Liver (tissue), 9 donors: ENCODE results near the gene EPB41L2. TPM values are rescaled to one million over a fixed set of nuclear protein-coding genes. Genes with fewer than 3 reads are reported as not detected.

Experiments
- DNase-seq: peaks from one replicate; pipeline ENCODE4 v3.0.0-alpha.2; 2017; ENCODE audit warnings: low spot score
- H3K27ac ChIP-seq, 2 donors: one replicate each; pipeline ENCODE4 v1.7.0; 2013; ENCODE audit warnings: inconsistent platforms in 2 of 2, low read length in 2 of 2, control low read depth in 1 of 2, low read depth in 1 of 2, mild to moderate bottlenecking in 1 of 2
- H3K27me3 ChIP-seq, 4 donors: one replicate each; pipeline versions ENCODE4 v1.6.1 to v1.7.0; 2013; ENCODE audit warnings: low read length in 3 of 4, inconsistent platforms in 1 of 4, mild to moderate bottlenecking in 1 of 4, moderate library complexity in 1 of 4; ENCODE audit not compliant: control insufficient read depth in 4 of 4, insufficient read depth in 4 of 4
- H3K36me3 ChIP-seq, 4 donors: one replicate each; pipeline versions ENCODE4 v1.6.1 to v1.7.0; 2013; ENCODE audit warnings: low read length in 3 of 4, mild to moderate bottlenecking in 3 of 4, low read depth in 1 of 4, moderate library complexity in 1 of 4; ENCODE audit not compliant: control insufficient read depth in 4 of 4, insufficient read depth in 3 of 4
- H3K4me1 ChIP-seq, 4 donors: one replicate each; pipeline versions ENCODE4 v1.6.1 to v1.7.0; 2013; ENCODE audit warnings: low read length in 3 of 4, mild to moderate bottlenecking in 3 of 4, moderate library complexity in 1 of 4; ENCODE audit not compliant: control insufficient read depth in 4 of 4, insufficient read depth in 4 of 4
- H3K4me3 ChIP-seq, 3 donors: one replicate each; pipeline versions ENCODE4 v1.6.1 to v1.7.0; 2013; ENCODE audit warnings: low read length in 3 of 3, control low read depth in 1 of 3, low read depth in 1 of 3, mild to moderate bottlenecking in 1 of 3
- H3K9ac ChIP-seq, 2 donors: one replicate each; pipeline ENCODE4 v1.7.0; 2013; ENCODE audit warnings: low read length in 2 of 2, mild to moderate bottlenecking in 2 of 2, moderate library complexity in 2 of 2, control low read depth in 1 of 2, low read depth in 1 of 2
- H3K9me3 ChIP-seq, 4 donors: one replicate each; pipeline versions ENCODE4 v1.6.1 to v1.7.0; 2013; ENCODE audit warnings: low read length in 3 of 4; ENCODE audit not compliant: control insufficient read depth in 4 of 4
- ATF3 ChIP-seq: IDR thresholded peaks from 2 replicates; pipeline ENCODE4 v1.6.1; 2016; ENCODE audit warnings: antibody characterized with exemption
- CTCF ChIP-seq: fragments of 150-350 bp; IDR thresholded peaks from 2 replicates; pipeline ENCODE4 v1.5.1; 2017; ENCODE audit warnings: improper control_type of control experiment, low read depth, low read length; ENCODE audit not compliant: missing input control
- FOXA1 ChIP-seq: IDR thresholded peaks from 2 replicates; pipeline ENCODE4 v1.6.1; 2016; ENCODE audit warnings: antibody characterized with exemption
- FOXA2 ChIP-seq: IDR thresholded peaks from 2 replicates; pipeline ENCODE4 v1.6.1; 2016; ENCODE audit warnings: antibody characterized with exemption
- GABPA ChIP-seq, 2 donors: IDR thresholded peaks in 1 of 2; conservative IDR thresholded peaks in 1 of 2; 2 replicates each; pipeline ENCODE4 v1.6.1; 2016; ENCODE audit warnings: antibody characterized with exemption in 2 of 2, mild to moderate bottlenecking in 1 of 2, moderate library complexity in 1 of 2
- JUND ChIP-seq, 2 donors: IDR thresholded peaks; 2 replicates each; pipeline ENCODE4 v1.6.1; 2016; ENCODE audit warnings: antibody characterized with exemption in 2 of 2
- MAX ChIP-seq: IDR thresholded peaks from 2 replicates; pipeline ENCODE4 v1.6.1; 2016; ENCODE audit warnings: antibody characterized with exemption
- NR2F2 ChIP-seq: IDR thresholded peaks from 2 replicates; pipeline ENCODE4 v1.6.1; 2016; ENCODE audit warnings: antibody characterized with exemption
- RAD21 ChIP-seq, 2 donors: IDR thresholded peaks; 2 replicates each; pipeline ENCODE4 v1.6.1; 2016; ENCODE audit warnings: antibody characterized with exemption in 2 of 2, mild to moderate bottlenecking in 2 of 2
- REST ChIP-seq: IDR thresholded peaks from 2 replicates; pipeline ENCODE4 v1.6.1; 2016; ENCODE audit warnings: antibody characterized with exemption, mild to moderate bottlenecking
- RXRA ChIP-seq, 2 donors: IDR thresholded peaks; 2 replicates each; pipeline ENCODE4 v1.6.1; 2017 to 2018; ENCODE audit warnings: antibody characterized with exemption in 2 of 2, mild to moderate bottlenecking in 1 of 2
- SP1 ChIP-seq: IDR thresholded peaks from 2 replicates; pipeline ENCODE4 v1.6.1; 2018; ENCODE audit warnings: antibody characterized with exemption, mild to moderate bottlenecking
- TAF1 ChIP-seq: conservative IDR thresholded peaks from 2 replicates; pipeline ENCODE4 v1.6.1; 2016; ENCODE audit warnings: antibody characterized with exemption, mild to moderate bottlenecking
- ZBTB33 ChIP-seq: IDR thresholded peaks from 2 replicates; pipeline ENCODE4 v1.6.1; 2016; ENCODE audit warnings: antibody characterized with exemption
- WGBS: extraction: QIAGEN DNeasy Blood & Tissue Kit; methylation state at CpG from one replicate; pipeline ENCODE4 v1.1.7; 2013; 5-methylcytosine and 5-hydroxymethylcytosine counted together
- polyA plus RNA-seq, 2 donors: library from polyadenylated mRNA; stranded (reverse) in 1 of 2; unstranded in 1 of 2; fragments of 200-250 nt in 1 of 2; fragments of >200 nt in 1 of 2; fragmentation: Nextera tagmentation in 1 of 2; extraction: Ambion mirVana in 1 of 2; gene quantifications; one replicate each; pipeline versions ENCODE4 v1.2.1 to v1.2.3, GENCODE V29; 2013 to 2015
- total RNA-seq, 2 donors: library from RNA; depleted of rRNA; stranded (reverse); fragments of >200 nt; gene quantifications; one replicate each; pipeline ENCODE4 v1.2.3, GENCODE V29; 2014
- donor health status: healthy.
- donor health status: healthy.
- donor health status: healthy.
- donor health status: healthy.
- donor health status: healthy.

EPB41L2 gene
- total and polyA plus RNA-seq, 4 donors = 10.0 to 43.3 (median 18.7) TPM

GRCh38 chr6:130873746-130874145, 189.3 kb downstream of the EPB41L2 start (continued):
- no peak for TF ChIP-seq REST
- no peak for TF ChIP-seq SP1
- no peak for TF ChIP-seq ATF3
- TF ChIP-seq RAD21 (IDR thresholded peaks at IDR 0.05) = no peak
- no peak for TF ChIP-seq GABPA (IDR thresholded peaks at IDR 0.05 in 1 of 2, conservative IDR thresholded peaks at IDR 0.05 in 1 of 2)
- no peak for TF ChIP-seq MAX

GRCh38 chr6:130872250-130873095, 190.6 kb downstream of the EPB41L2 start:
- no peak overlapping the region for H3K9ac ChIP-seq
- no peaks in the 10 kb centered on the region for H3K36me3 ChIP-seq
- no peaks in the 10 kb centered on the region for H3K9me3 ChIP-seq
- peak; percentile 93 to 95 for TF ChIP-seq RAD21 (IDR thresholded peaks at IDR 0.05)
- peak; percentile 83 for TF ChIP-seq CTCF
- TF ChIP-seq ATF3 = no peak
- no peaks in the 10 kb centered on the region for H3K4me1 ChIP-seq
- H3K27me3 ChIP-seq = no peaks in the 10 kb centered on the region
- H3K27ac ChIP-seq = no peak overlapping the region
- H3K4me3 ChIP-seq = no peak overlapping the region
- WGBS = 68% methylated on average over 8 of the region's 8 CpGs
- peak; percentile 73 for DNase-seq

- no peak for DNase-seq
- no peaks in the 10 kb centered on the region for H3K36me3 ChIP-seq
- 68% methylated on average over 9 of the region's 9 CpGs for WGBS
- no peaks in the 10 kb centered on the region for H3K9me3 ChIP-seq
- no peak for TF ChIP-seq JUND (IDR thresholded peaks at IDR 0.05)
- no peak for TF ChIP-seq ZBTB33
- TF ChIP-seq ATF3 = no peak
- no peak for TF ChIP-seq RAD21 (IDR thresholded peaks at IDR 0.05)
- TF ChIP-seq TAF1 = no peak
- TF ChIP-seq SP1 = no peak
- TF ChIP-seq GABPA (IDR thresholded peaks at IDR 0.05 in 1 of 2, conservative IDR thresholded peaks at IDR 0.05 in 1 of 2) = no peak
- TF ChIP-seq FOXA2 = no peak
- no peak for TF ChIP-seq FOXA1
- TF ChIP-seq CTCF = no peak
- no peak for TF ChIP-seq NR2F2
- TF ChIP-seq RXRA (IDR thresholded peaks at IDR 0.05) = no peak
- no peak for TF ChIP-seq MAX
- no peaks in the 10 kb centered on the region for H3K27me3 ChIP-seq
- peaks cover 0 to 7% (median 5%) of the 10 kb centered on the region in 4 donors for H3K4me1 ChIP-seq
- no peak overlapping the region for H3K4me3 ChIP-seq
- no peak overlapping the region for H3K27ac ChIP-seq
- H3K9ac ChIP-seq = no peak overlapping the region
Observed at GRCh38 chr6:130870179-130870880, 192.7 kb downstream of the EPB41L2 start.
